Muscle layer of duodenum (tissue), 2 donors: ENCODE measurements around the gene EEF2K.
"Not testable (repeated sequence)": the region's sequence is repeated elsewhere in the genome, so short reads cannot be mapped to it uniquely, and the experiment has no call there.

Experiments
- H3K27ac ChIP-seq: one replicate; pipeline ENCODE4 v1.7.0; 2013; ENCODE audit warnings: mild to moderate bottlenecking, low read length
- H3K27me3 ChIP-seq: one replicate; pipeline ENCODE4 v1.7.0; 2013; ENCODE audit warnings: low read depth, mild to moderate bottlenecking, control low read depth, low read length
- H3K36me3 ChIP-seq, 2 donors: one replicate each; pipeline ENCODE4 v1.7.0; 2013; ENCODE audit warnings: low read length in 2 of 2, control low read depth in 1 of 2, mild to moderate bottlenecking in 1 of 2; ENCODE audit not compliant: insufficient read depth in 2 of 2, control insufficient read depth in 1 of 2
- H3K4me1 ChIP-seq, 2 donors: one replicate each; pipeline ENCODE4 v1.7.0; 2013; ENCODE audit warnings: low read length in 2 of 2, mild to moderate bottlenecking in 2 of 2, control low read depth in 1 of 2, moderate library complexity in 1 of 2; ENCODE audit not compliant: insufficient read depth in 2 of 2, control insufficient read depth in 1 of 2
- H3K4me3 ChIP-seq, 2 donors: one replicate each; pipeline ENCODE4 v1.7.0; 2013; ENCODE audit warnings: low read length in 2 of 2, low read depth in 1 of 2, mild to moderate bottlenecking in 1 of 2
- H3K9me3 ChIP-seq, 2 donors: one replicate each; pipeline ENCODE4 v1.7.0; 2013; ENCODE audit warnings: low read length in 2 of 2, control low read depth in 1 of 2, mild to moderate bottlenecking in 1 of 2; ENCODE audit not compliant: control insufficient read depth in 1 of 2
- donor health status: healthy.

Gene EEF2K

GRCh38 chr16:22214402-22214801, 8.3 kb downstream of the EEF2K start:
- H3K27ac ChIP-seq: no peak overlapping the region
- H3K36me3 ChIP-seq: no peaks in the 10 kb centered on the region

GRCh38 chr16:22214889-22215288, 8.8 kb downstream of the EEF2K start:
- no peaks in the 10 kb centered on the region for H3K36me3 ChIP-seq
- H3K27me3 ChIP-seq: no peaks in the 10 kb centered on the region
- H3K4me1 ChIP-seq: no peaks in the 10 kb centered on the region

More at GRCh38 chr16:22214402-22214801, 8.3 kb downstream of the EEF2K start:
- no peaks in the 10 kb centered on the region for H3K9me3 ChIP-seq
- no peaks in the 10 kb centered on the region for H3K4me1 ChIP-seq
- H3K4me3 ChIP-seq: no peak overlapping the region
- H3K27me3 ChIP-seq: no peaks in the 10 kb centered on the region

GRCh38 chr16:22216191-22216831, 10.2 kb downstream of the EEF2K start:
- no peaks in the 10 kb centered on the region for H3K4me1 ChIP-seq
- H3K9me3 ChIP-seq: no peaks in the 10 kb centered on the region
- H3K4me3 ChIP-seq: no peak overlapping the region
- no peak overlapping the region for H3K27ac ChIP-seq
- no peaks in the 10 kb centered on the region for H3K27me3 ChIP-seq
- H3K36me3 ChIP-seq: no peaks in the 10 kb centered on the region

More at GRCh38 chr16:22214889-22215288, 8.8 kb downstream of the EEF2K start:
- H3K9me3 ChIP-seq: no peaks in the 10 kb centered on the region
- no peak overlapping the region for H3K4me3 ChIP-seq
- no peak overlapping the region for H3K27ac ChIP-seq

GRCh38 chr16:22216832-22217225, 10.8 kb downstream of the EEF2K start:
- not testable (repeated sequence) for H3K4me3 ChIP-seq, H3K9me3 ChIP-seq, H3K36me3 ChIP-seq, H3K4me1 ChIP-seq, H3K27me3 ChIP-seq, H3K27ac ChIP-seq

GRCh38 chr16:22217890-22218730, 12.0 kb downstream of the EEF2K start:
- Histone ChIP-seq H3K36me3 (no peaks in the 10 kb centered on the region), H3K4me3 (no peak overlapping the region), H3K9me3 (no peaks in the 10 kb centered on the region), H3K27me3 (no peaks in the 10 kb centered on the region), H3K27ac (no peak overlapping the region), H3K4me1 (no peaks in the 10 kb centered on the region)

GRCh38 chr16:22219389-22220068, 13.5 kb downstream of the EEF2K start:
- Histone ChIP-seq H3K27ac (no peak overlapping the region), H3K27me3 (no peaks in the 10 kb centered on the region), H3K36me3 (no peaks in the 10 kb centered on the region), H3K4me3 (no peak overlapping the region), H3K4me1 (no peaks in the 10 kb centered on the region), H3K9me3 (no peaks in the 10 kb centered on the region)

- no peak overlapping the region for H3K4me3 ChIP-seq
- no peaks in the 10 kb centered on the region for H3K27me3 ChIP-seq
- H3K27ac ChIP-seq: no peak overlapping the region
- H3K36me3 ChIP-seq: no peaks in the 10 kb centered on the region
- H3K9me3 ChIP-seq: no peaks in the 10 kb centered on the region
- H3K4me1 ChIP-seq: no peaks in the 10 kb centered on the region
These were observed 14.0 kb downstream of the EEF2K start for GRCh38 chr16:22220069-22220440.

- Histone ChIP-seq H3K27me3 (no peaks in the 10 kb centered on the region), H3K27ac (no peak overlapping the region), H3K9me3 (no peaks in the 10 kb centered on the region), H3K4me3 (no peak overlapping the region), H3K4me1 (no peaks in the 10 kb centered on the region), H3K36me3 (peaks cover 0 to 4% of the 10 kb centered on the region in 2 donors)
These were observed 14.6 kb downstream of the EEF2K start for GRCh38 chr16:22220714-22221113.

- H3K27ac ChIP-seq: no peak overlapping the region
These were observed 15.9 kb downstream of the EEF2K start for GRCh38 chr16:22222006-22222405.

GRCh38 chr16:22222998-22223397, 16.9 kb downstream of the EEF2K start:
- H3K36me3 ChIP-seq: peaks cover 0 to 7% of the 10 kb centered on the region in 2 donors
- H3K4me3 ChIP-seq: no peak overlapping the region
- H3K9me3 ChIP-seq: no peaks in the 10 kb centered on the region
- H3K27ac ChIP-seq: no peak overlapping the region
- no peaks in the 10 kb centered on the region for H3K27me3 ChIP-seq
- H3K4me1 ChIP-seq: no peaks in the 10 kb centered on the region

More at GRCh38 chr16:22222006-22222405, 15.9 kb downstream of the EEF2K start:
- Histone ChIP-seq H3K4me3 (no peak overlapping the region), H3K27me3 (no peaks in the 10 kb centered on the region), H3K36me3 (peaks cover 0 to 7% of the 10 kb centered on the region in 2 donors), H3K9me3 (no peaks in the 10 kb centered on the region), H3K4me1 (no peaks in the 10 kb centered on the region)

- H3K27me3 ChIP-seq: no peaks in the 10 kb centered on the region
- H3K9me3 ChIP-seq: no peaks in the 10 kb centered on the region
- no peaks in the 10 kb centered on the region for H3K4me1 ChIP-seq
- H3K4me3 ChIP-seq: no peak overlapping the region
- H3K27ac ChIP-seq: no peak overlapping the region
- peaks cover 0 to 18% of the 10 kb centered on the region in 2 donors for H3K36me3 ChIP-seq
These were observed 19.0 kb downstream of the EEF2K start for GRCh38 chr16:22225060-22225459.
